WTC11 (cell line): ENCODE measurements around the gene ASB5. TPM values are rescaled to one million over a fixed set of nuclear protein-coding genes. Genes with fewer than 3 reads are reported as not detected.

ENCODE experiments used
- ATAC-seq: fragments of 200-7000 bp; cut with Tn5 transposase; 2 replicates; pipeline ENCODE4 v1.10.0; 2021; ENCODE audit warnings: mild to moderate bottlenecking, moderate library complexity
- CTCF ChIA-PET: fragments of 300-600 bp; sonication (Branson Sonifier 250); formaldehyde crosslinking; loops from one replicate; lab custom pipeline; 2021; ENCODE audit warnings: antibody characterized with exemption; lab: Charles Lee
- POLR2A ChIA-PET: fragments of 350-600 bp; sonication (Branson Sonifier 250); formaldehyde crosslinking; loops from one replicate; lab custom pipeline; 2021; ENCODE audit warnings: antibody characterized with exemption; lab: Charles Lee
- DNase-seq: peaks from one replicate; pipeline ENCODE4 v3.0.0; 2021; ENCODE audit warnings: low spot score
- H3K27ac Mint-ChIP-seq: 2 replicates; pipeline ENCODE4 v1.8.0; 2021; ENCODE audit warnings: mixed read lengths
- H3K27me3 Mint-ChIP-seq: 2 replicates; pipeline ENCODE4 v1.8.0; 2021; ENCODE audit warnings: low read depth, mild to moderate bottlenecking, moderate library complexity, mixed read lengths
- H3K36me3 Mint-ChIP-seq: 2 replicates; pipeline ENCODE4 v1.8.0; 2021; ENCODE audit warnings: mixed read lengths
- H3K4me1 Mint-ChIP-seq: 2 replicates; pipeline ENCODE4 v1.8.0; 2022; ENCODE audit warnings: mixed read lengths
- H3K4me3 Mint-ChIP-seq: 2 replicates; pipeline ENCODE4 v1.8.0; 2021; ENCODE audit warnings: mild to moderate bottlenecking, moderate library complexity, mixed read lengths
- H3K9me3 Mint-ChIP-seq: 2 replicates; pipeline ENCODE4 v1.8.0; 2021; ENCODE audit warnings: mixed read lengths
- ARID4B ChIP-seq: sonication (generic); formaldehyde crosslinking; IDR thresholded peaks from 2 replicates; pipeline ENCODE4 v1.8.0; 2023; ENCODE audit warnings: missing genetic modification reagents, mild to moderate bottlenecking, borderline replicate concordance
- ATF2 ChIP-seq: sonication (generic); formaldehyde crosslinking; IDR thresholded peaks from 2 replicates; pipeline ENCODE4 v1.8.1; 2022; ENCODE audit warnings: low read depth, missing genetic modification reagents, borderline replicate concordance
- ELF4 ChIP-seq: sonication (generic); formaldehyde crosslinking; IDR thresholded peaks from 2 replicates; pipeline ENCODE4 v1.8.1; 2022; ENCODE audit warnings: low read depth, mild to moderate bottlenecking, moderate library complexity, missing genetic modification reagents
- ESRRA ChIP-seq: sonication (generic); formaldehyde crosslinking; IDR thresholded peaks from 2 replicates; pipeline ENCODE4 v1.8.1; 2022; ENCODE audit warnings: mild to moderate bottlenecking, missing genetic modification reagents, borderline replicate concordance
- JAZF1 ChIP-seq: fragments of 250-450 bp; sonication (Bioruptor Pico); IDR thresholded peaks from 2 replicates; pipeline ENCODE4 v1.9.0; 2021; ENCODE audit warnings: moderate library complexity, mild to moderate bottlenecking, inconsistent platforms
- NFE2L1 ChIP-seq: sonication (generic); formaldehyde crosslinking; IDR thresholded peaks from 2 replicates; pipeline ENCODE4 v1.8.1; 2023; ENCODE audit warnings: missing genetic modification reagents
- PRRX2 ChIP-seq: fragments of 250-450 bp; sonication (Bioruptor Pico); IDR thresholded peaks from 2 replicates; pipeline ENCODE4 v1.8.0; 2021; ENCODE audit warnings: mild to moderate bottlenecking
- RELA ChIP-seq: sonication (generic); formaldehyde crosslinking; IDR thresholded peaks from 2 replicates; pipeline ENCODE4 v1.8.1; 2022; ENCODE audit warnings: missing genetic modification reagents, mild to moderate bottlenecking, borderline replicate concordance
- SOX15 ChIP-seq: fragments of 250-450 bp; sonication (Bioruptor Pico); IDR thresholded peaks from 2 replicates; pipeline ENCODE4 v1.9.0; 2021; ENCODE audit warnings: mild to moderate bottlenecking
- ZMAT4 ChIP-seq: fragments of 250-450 bp; sonication (Bioruptor Pico); IDR thresholded peaks from 2 replicates; pipeline ENCODE4 v1.9.0; 2021; ENCODE audit warnings: mild to moderate bottlenecking
- ZNF219 ChIP-seq: sonication (generic); formaldehyde crosslinking; IDR thresholded peaks from 2 replicates; pipeline ENCODE4 v1.8.0; 2023; ENCODE audit warnings: missing genetic modification reagents, mild to moderate bottlenecking, borderline replicate concordance
- ZNF317 ChIP-seq: sonication (generic); formaldehyde crosslinking; IDR thresholded peaks from 2 replicates; pipeline ENCODE4 v1.8.1; 2023; ENCODE audit warnings: low read depth, mild to moderate bottlenecking, moderate library complexity, missing genetic modification reagents, borderline replicate concordance
- ZNF671 ChIP-seq: fragments of 250-450 bp; sonication (Bioruptor Pico); IDR thresholded peaks from 2 replicates; pipeline ENCODE4 v1.8.0; 2021; ENCODE audit warnings: mild to moderate bottlenecking
- total RNA-seq: library from RNA; stranded (reverse); gene quantifications from 3 replicates; pipeline ENCODE4 v1.2.3, GENCODE V29; 2021
- TF ChIP-seq, protein P1 (sequence below): fragments of 250-450 bp; sonication (Bioruptor Pico); conservative IDR thresholded peaks from 2 replicates; pipeline ENCODE4 v1.9.0; 2021; ENCODE audit warnings: mild to moderate bottlenecking
- TF ChIP-seq, protein P2 (sequence below): fragments of 200-600 bp; IDR thresholded peaks from 2 replicates; pipeline ENCODE4 v1.8.0; 2022; ENCODE audit warnings: antibody characterized with exemption
- TF ChIP-seq, protein P3 (sequence below): sonication (generic); formaldehyde crosslinking; IDR thresholded peaks from 2 replicates; pipeline ENCODE4 v1.8.0; 2022; ENCODE audit warnings: mild to moderate bottlenecking, missing genetic modification reagents

Gene ASB5
- total RNA-seq, 1 experiment from 2014 or later: not detected

DNA sequence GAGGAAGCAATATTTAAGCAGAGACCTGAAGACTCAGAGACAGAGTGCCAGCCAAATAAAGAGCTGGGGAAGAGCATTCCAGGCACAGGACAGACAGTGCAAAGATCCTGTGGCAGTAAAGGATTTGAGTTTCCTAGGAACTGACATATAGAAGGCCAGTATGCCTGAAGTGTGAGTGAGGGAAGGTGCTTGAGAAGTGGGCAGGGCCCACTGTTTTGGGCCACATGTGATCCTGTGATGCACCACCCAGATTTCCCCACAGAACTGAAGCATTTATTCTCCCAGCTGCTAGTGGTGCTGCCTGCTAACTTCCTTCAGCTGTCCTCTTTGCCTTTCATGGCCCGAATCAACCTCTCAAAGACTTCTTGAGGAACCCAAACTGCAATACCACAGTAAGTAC, 23.9 kb upstream of the ASB5 start:
- ATAC-seq (peak; percentile 22; the same call in 1 of the 2 replicates), DNase-seq (no peak)
- Mint-ChIP-seq H3K27me3 (no peaks in the 10 kb centered on the region), H3K9me3 (no peaks in the 10 kb centered on the region), H3K4me1 (peaks cover 10% of the 10 kb centered on the region), H3K4me3 (no peak overlapping the region), H3K27ac (no peak overlapping the region), H3K36me3 (no peaks in the 10 kb centered on the region)
- ChIA-PET POLR2A (no interaction called here), CTCF (interaction anchor here (0.6 to 1.5 kb wide), 2 partner anchors 15 to 48 kb away, joined by 3 to 6 read pairs; no protein-coding TSS in a partner anchor)
- TF ChIP-seq, protein P1, sequence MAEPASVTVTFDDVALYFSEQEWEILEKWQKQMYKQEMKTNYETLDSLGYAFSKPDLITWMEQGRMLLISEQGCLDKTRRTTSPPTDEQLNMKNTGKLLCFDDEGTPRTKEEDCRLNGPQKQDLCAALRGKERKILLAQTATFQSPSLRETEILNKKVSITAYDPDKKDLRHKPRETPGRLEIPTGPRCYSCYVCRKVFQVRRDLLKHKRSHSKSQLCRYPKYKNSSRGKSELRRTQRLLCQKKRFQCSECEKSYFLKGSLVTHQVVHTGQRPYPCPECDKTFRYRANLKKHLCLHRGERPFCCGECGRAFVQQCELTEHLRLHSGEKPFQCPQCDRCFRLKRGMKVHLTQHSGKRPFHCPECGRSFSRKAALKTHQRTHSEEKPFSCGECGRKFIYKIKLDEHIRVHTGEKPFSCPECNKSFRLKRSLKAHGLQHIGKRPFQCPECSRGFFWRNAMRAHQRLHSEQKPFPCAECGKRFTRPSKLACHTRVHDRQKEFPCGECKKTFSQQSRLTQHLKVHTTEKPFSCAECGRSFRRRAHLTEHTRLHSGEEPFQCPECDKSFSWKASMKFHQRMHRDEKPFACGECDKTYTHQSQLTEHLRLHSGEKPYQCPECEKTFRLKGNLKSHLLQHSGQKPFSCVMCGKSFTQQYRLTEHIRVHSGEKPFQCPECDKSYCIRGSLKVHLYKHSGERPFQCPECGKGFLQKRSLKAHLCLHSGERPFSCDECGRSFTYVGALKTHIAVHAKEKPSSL (CRISPR knock-in tag): no peak

GRCh38 chr4:176291748-176292147, 22.7 kb upstream of the ASB5 start:
- Mint-ChIP-seq H3K4me3 (no peak overlapping the region), H3K27ac (no peak overlapping the region), H3K36me3 (no peaks in the 10 kb centered on the region), H3K9me3 (no peaks in the 10 kb centered on the region), H3K4me1 (peaks cover 15% of the 10 kb centered on the region), H3K27me3 (no peaks in the 10 kb centered on the region)
- DNase-seq (no peak), ATAC-seq (no peak)
- TF ChIP-seq ZNF317 (CRISPR knock-in tag): no peak
- no peak for TF ChIP-seq SOX15 (CRISPR knock-in tag)
- no peak for TF ChIP-seq ESRRA (CRISPR knock-in tag)
- TF ChIP-seq, protein P2, sequence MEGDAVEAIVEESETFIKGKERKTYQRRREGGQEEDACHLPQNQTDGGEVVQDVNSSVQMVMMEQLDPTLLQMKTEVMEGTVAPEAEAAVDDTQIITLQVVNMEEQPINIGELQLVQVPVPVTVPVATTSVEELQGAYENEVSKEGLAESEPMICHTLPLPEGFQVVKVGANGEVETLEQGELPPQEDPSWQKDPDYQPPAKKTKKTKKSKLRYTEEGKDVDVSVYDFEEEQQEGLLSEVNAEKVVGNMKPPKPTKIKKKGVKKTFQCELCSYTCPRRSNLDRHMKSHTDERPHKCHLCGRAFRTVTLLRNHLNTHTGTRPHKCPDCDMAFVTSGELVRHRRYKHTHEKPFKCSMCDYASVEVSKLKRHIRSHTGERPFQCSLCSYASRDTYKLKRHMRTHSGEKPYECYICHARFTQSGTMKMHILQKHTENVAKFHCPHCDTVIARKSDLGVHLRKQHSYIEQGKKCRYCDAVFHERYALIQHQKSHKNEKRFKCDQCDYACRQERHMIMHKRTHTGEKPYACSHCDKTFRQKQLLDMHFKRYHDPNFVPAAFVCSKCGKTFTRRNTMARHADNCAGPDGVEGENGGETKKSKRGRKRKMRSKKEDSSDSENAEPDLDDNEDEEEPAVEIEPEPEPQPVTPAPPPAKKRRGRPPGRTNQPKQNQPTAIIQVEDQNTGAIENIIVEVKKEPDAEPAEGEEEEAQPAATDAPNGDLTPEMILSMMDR: no peak
- TF ChIP-seq ARID4B (CRISPR knock-in tag): no peak
- TF ChIP-seq ELF4 (CRISPR knock-in tag): no peak
- TF ChIP-seq, protein P3, sequence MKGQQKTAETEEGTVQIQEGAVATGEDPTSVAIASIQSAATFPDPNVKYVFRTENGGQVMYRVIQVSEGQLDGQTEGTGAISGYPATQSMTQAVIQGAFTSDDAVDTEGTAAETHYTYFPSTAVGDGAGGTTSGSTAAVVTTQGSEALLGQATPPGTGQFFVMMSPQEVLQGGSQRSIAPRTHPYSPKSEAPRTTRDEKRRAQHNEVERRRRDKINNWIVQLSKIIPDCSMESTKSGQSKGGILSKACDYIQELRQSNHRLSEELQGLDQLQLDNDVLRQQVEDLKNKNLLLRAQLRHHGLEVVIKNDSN: no peak
- no peak for TF ChIP-seq NFE2L1 (CRISPR knock-in tag)
- TF ChIP-seq RELA: no peak
- no peak for TF ChIP-seq ATF2 (CRISPR knock-in tag)
- TF ChIP-seq PRRX2: no peak
- TF ChIP-seq ZMAT4 (CRISPR knock-in tag): no peak
- TF ChIP-seq JAZF1 (CRISPR knock-in tag): no peak
- no peak for TF ChIP-seq ZNF671 (CRISPR knock-in tag)
- TF ChIP-seq ZNF219: no peak
- ChIA-PET POLR2A (no interaction called here), CTCF (no interaction called here)
